Breast epithelium (tissue), 4 donors: ENCODE results near the gene PSME2. TPM values are rescaled to one million over a fixed set of nuclear protein-coding genes. Genes with fewer than 3 reads are reported as not detected.
A peak's percentile ranks its signal among the peaks of the same experiment; 100 is the strongest.

Experiments
- DNase-seq, 2 donors: peaks; one replicate each; pipeline ENCODE4 v3.0.0-alpha.2; 2019; ENCODE audit warnings: low spot score in 2 of 2
- H3K27ac ChIP-seq, 2 donors: fragments of 200-600 bp; sonication (generic) in 1 of 2; one replicate each; pipeline ENCODE4 v1.5.1; 2016 to 2019; ENCODE audit warnings: mild to moderate bottlenecking in 1 of 2
- H3K27me3 ChIP-seq, 2 donors: fragments of 200-600 bp; sonication (generic) in 1 of 2; one replicate each; pipeline versions ENCODE4 v1.5.1 to v1.6.0; 2017 to 2019; ENCODE audit warnings: control low read depth in 1 of 2, mild to moderate bottlenecking in 1 of 2
- H3K36me3 ChIP-seq: fragments of 200-600 bp; one replicate; pipeline ENCODE4 v1.5.1; 2019
- H3K4me1 ChIP-seq, 2 donors: fragments of 200-600 bp; sonication (generic); one replicate each; pipeline ENCODE4 v1.5.1; 2016 to 2019; ENCODE audit warnings: control low read depth in 1 of 2
- H3K4me3 ChIP-seq, 3 donors: fragments of 200-600 bp; sonication (generic); 1 replicate in 2 of 3; 2 replicates in 1 of 3; pipeline ENCODE4 v1.5.1; 2016 to 2019; ENCODE audit warnings: mild to moderate bottlenecking in 3 of 3, moderate library complexity in 2 of 3
- H3K9me3 ChIP-seq, 2 donors: fragments of 200-600 bp; sonication (generic) in 1 of 2; one replicate each; pipeline ENCODE4 v1.5.1; 2016 to 2019; ENCODE audit warnings: control low read depth in 1 of 2
- POLR2A ChIP-seq: fragments of 450-650 bp; IDR thresholded peaks from one replicate; pipeline ENCODE4 v1.6.1; 2016; ENCODE audit warnings: antibody characterized with exemption, mild to moderate bottlenecking, moderate library complexity
- POLR2AphosphoS5 ChIP-seq, 3 donors: sonication (generic); formaldehyde crosslinking; IDR thresholded peaks; one replicate each; pipeline ENCODE4 v1.6.1; 2017; ENCODE audit warnings: antibody characterized with exemption in 3 of 3
- intact Hi-C: fragments of 100-400 bp; cut with DNase I; formaldehyde crosslinking; loops from one replicate; pipeline ENCODE4 v1.15.1; 2023; ENCODE audit warnings: low total_unique reads
- total RNA-seq, 3 donors: library from RNA; depleted of rRNA; stranded (reverse); fragments of >200 nt; gene quantifications; one replicate each; pipeline ENCODE4 v1.1.0, GENCODE V29; 2016
- TF ChIP-seq, protein P1 (sequence below), 3 donors: fragments of 450-650 bp; IDR thresholded peaks; one replicate each; pipeline ENCODE4 v1.5.1; 2016 to 2017; ENCODE audit warnings: antibody characterized with exemption in 3 of 3, mild to moderate bottlenecking in 3 of 3, moderate library complexity in 3 of 3

PSME2 gene
- total RNA-seq, 3 donors from 2014 or later, result 22.1 to 69.2 (median 62.1) TPM

DNA sequence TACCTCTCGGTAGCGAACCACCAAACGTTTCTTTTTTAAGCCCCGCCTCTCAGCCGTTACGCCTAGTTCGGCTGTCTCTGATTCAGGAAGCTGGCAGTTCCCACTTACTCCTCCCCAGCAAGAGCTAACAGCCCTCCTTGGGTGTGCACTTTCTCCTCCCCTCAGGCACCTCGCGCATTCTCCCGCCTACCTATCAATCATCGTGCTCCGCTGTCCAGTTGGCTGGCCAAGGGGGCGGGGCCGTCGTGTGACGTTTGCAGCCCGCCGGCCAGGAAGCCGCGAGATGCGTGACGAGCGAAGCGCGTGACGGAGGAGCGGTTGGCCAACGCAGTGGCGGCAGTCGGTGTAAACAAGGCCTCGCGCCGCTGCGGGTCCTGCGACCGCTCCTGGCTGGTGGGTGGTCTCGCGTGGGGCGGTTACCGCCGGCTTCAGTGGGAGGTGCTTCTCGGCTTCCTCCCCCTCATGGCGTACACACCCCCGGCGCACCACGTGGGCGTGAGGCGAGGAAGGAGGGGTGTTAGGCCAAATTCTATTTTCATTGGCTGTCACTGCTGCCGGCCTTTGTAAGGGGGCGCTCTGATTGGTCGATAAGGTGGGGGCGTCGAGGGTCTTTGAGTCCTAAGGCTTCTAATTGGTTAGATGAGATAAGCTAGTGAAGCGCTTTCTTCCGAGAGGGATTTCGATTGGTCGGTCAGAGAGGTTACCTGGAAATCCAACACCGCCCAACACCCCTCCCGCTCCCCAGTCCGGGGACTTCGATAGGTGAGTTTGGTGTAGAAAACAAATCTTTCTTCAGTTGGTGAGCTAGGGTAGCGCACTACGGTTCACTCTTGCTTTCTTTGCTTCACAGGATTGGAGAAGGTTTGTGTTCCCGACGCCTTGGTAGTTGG, 31.6 kb downstream of the PSME2 start, which contains the start of the genes DCAF11 and NRL:
Gene DCAF11 (plus strand): TSS at position 246 of the 890 bp plus-strand sequence. CDS start 818 bp downstream, outside the sequence.
Gene NRL (minus strand): TSS at position 418 of the 890 bp plus-strand sequence. CDS start 32,101 bp downstream, outside the sequence.
- Histone ChIP-seq H3K9me3 (no peaks in the 10 kb centered on the region), H3K27me3 (no peaks in the 10 kb centered on the region), H3K36me3 (no peaks in the 10 kb centered on the region), H3K4me1 (peaks cover 4 to 13% of the 10 kb centered on the region in 2 donors), H3K4me3 (peak within 1 kb of the TSS; percentile 64 to 74 (median 74)), H3K27ac (peak within 1 kb of the TSS; percentile 98 to 99)
- intact Hi-C loops, result no loop called here
- TF ChIP-seq, protein P1, sequence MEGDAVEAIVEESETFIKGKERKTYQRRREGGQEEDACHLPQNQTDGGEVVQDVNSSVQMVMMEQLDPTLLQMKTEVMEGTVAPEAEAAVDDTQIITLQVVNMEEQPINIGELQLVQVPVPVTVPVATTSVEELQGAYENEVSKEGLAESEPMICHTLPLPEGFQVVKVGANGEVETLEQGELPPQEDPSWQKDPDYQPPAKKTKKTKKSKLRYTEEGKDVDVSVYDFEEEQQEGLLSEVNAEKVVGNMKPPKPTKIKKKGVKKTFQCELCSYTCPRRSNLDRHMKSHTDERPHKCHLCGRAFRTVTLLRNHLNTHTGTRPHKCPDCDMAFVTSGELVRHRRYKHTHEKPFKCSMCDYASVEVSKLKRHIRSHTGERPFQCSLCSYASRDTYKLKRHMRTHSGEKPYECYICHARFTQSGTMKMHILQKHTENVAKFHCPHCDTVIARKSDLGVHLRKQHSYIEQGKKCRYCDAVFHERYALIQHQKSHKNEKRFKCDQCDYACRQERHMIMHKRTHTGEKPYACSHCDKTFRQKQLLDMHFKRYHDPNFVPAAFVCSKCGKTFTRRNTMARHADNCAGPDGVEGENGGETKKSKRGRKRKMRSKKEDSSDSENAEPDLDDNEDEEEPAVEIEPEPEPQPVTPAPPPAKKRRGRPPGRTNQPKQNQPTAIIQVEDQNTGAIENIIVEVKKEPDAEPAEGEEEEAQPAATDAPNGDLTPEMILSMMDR (IDR thresholded peaks at IDR 0.05), result no peak
- peak; percentile 92 to 98 (median 93) for TF ChIP-seq POLR2AphosphoS5 (IDR thresholded peaks at IDR 0.05)
- TF ChIP-seq POLR2A, result peak; percentile 14
- DNase-seq, result peak; percentile 99

DNA sequence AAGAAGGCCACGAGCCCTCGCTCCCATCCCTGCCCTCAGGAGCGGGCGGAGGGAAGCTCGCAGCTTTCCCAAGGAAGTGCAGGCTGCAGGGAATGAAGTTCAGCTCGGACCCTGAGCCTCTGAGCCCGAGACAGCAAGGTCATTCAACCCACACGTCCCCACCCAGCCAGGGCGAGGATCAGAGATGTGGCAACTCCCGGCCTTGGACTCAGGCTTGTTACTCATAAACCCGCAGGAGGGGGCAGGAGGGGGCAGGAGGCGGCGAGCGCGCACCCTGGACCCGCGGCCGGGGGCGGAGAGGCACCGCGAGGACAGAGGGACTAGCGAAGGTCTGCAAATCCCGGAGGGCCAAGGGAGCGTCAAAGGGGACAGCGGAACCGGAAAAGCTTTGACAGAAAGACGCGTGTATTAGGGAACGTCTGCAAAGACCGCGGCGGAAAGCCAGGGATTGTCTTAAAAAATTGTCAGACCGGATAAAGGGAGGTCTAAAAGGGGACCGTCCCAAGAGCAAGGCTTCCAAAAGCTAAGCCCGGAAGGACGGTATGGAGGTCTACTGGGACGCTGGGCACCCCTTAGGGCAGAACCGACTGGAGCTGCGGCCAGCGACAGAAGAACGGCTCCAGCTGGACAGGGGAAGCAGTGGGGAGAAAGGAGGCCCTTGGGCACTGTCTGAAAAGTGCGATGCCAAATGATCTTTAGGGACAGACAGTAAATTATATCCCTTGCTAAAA, 32.4 kb downstream of the PSME2 start:
- TF ChIP-seq POLR2AphosphoS5 (IDR thresholded peaks at IDR 0.05) (peak in 2 of 3 donors; percentile 29 to 62), POLR2A (peak; percentile 13)
- TF ChIP-seq, protein P1 (IDR thresholded peaks at IDR 0.05), result no peak
- Histone ChIP-seq H3K27ac (peak overlapping the region; percentile 98 to 99), H3K36me3 (no peaks in the 10 kb centered on the region), H3K27me3 (no peaks in the 10 kb centered on the region), H3K4me3 (peak overlapping the region; percentile 64 to 74 (median 74)), H3K9me3 (no peaks in the 10 kb centered on the region), H3K4me1 (peaks cover 4 to 14% of the 10 kb centered on the region in 2 donors)
- DNase-seq, result peak; percentile 77 to 79
- intact Hi-C loops, result no loop called here

DNA sequence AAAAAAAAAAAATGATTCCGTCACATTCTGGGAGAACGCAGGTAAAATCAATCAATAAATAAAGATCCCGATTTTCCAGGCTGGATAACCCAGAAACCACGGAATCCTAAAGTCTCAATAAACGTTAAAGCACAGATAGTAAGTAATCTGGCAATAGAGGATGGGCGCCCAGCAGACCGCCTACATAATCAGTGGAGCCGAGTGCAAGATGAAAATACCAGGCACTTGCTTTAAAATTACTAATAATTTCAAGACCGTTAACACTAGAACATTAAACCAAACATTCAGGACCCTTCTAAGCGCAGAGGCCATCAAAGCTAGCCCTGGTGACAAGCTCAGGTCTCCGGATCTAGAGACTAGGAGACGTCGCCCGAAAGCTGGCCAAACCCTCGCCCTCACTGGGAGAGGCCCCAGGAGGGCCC, 33.0 kb downstream of the PSME2 start:
- Histone ChIP-seq H3K27me3 (no peaks in the 10 kb centered on the region), H3K27ac (peak overlapping the region; percentile 98 to 99), H3K4me3 (peak overlapping the region; percentile 64 to 74 (median 74)), H3K36me3 (no peaks in the 10 kb centered on the region), H3K4me1 (peaks cover 4 to 17% of the 10 kb centered on the region in 2 donors), H3K9me3 (no peaks in the 10 kb centered on the region)
- intact Hi-C loops, result no loop called here
- TF ChIP-seq, protein P1 (IDR thresholded peaks at IDR 0.05), result no peak
- TF ChIP-seq POLR2A (no peak), POLR2AphosphoS5 (IDR thresholded peaks at IDR 0.05) (no peak)
- DNase-seq, result no peak

DNA sequence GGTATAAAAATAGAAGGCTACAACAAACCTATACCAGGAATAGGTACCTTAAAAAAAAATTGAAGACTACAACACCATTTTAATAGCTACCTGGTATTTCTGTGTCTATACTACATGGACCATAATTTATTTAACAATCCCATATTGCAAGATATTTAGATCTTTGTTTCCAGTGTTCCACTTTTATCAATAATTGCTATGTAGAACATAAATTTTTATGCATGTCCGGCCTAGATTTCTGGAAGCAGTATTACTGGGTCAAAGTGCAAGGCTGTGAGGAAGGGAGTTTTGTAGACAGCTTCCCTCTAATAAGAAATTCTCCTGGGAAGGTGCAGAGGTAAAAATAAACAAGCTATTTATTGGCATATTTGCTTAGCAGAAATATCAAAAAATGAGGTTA, 35.9 kb downstream of the PSME2 start:
- H3K9me3 ChIP-seq, result no peaks in the 10 kb centered on the region
- no peak overlapping the region for H3K27ac ChIP-seq
- H3K36me3 ChIP-seq, result no peaks in the 10 kb centered on the region
- peaks cover 0 to 4% of the 10 kb centered on the region in 2 donors for H3K4me1 ChIP-seq
- H3K27me3 ChIP-seq, result no peaks in the 10 kb centered on the region
- H3K4me3 ChIP-seq, result no peak overlapping the region
- DNase-seq, result no peak
- intact Hi-C loops, result no loop called here
- TF ChIP-seq POLR2AphosphoS5 (IDR thresholded peaks at IDR 0.05) (no peak), POLR2A (no peak)
- TF ChIP-seq, protein P1 (IDR thresholded peaks at IDR 0.05), result no peak
